ENCODE data around the gene HBM. TPM values are rescaled to one million over a fixed set of nuclear protein-coding genes. Genes with fewer than 3 reads are reported as not detected.

HBM gene
- total RNA-seq, 2 donors from 2014 or later: not detected

DNA sequence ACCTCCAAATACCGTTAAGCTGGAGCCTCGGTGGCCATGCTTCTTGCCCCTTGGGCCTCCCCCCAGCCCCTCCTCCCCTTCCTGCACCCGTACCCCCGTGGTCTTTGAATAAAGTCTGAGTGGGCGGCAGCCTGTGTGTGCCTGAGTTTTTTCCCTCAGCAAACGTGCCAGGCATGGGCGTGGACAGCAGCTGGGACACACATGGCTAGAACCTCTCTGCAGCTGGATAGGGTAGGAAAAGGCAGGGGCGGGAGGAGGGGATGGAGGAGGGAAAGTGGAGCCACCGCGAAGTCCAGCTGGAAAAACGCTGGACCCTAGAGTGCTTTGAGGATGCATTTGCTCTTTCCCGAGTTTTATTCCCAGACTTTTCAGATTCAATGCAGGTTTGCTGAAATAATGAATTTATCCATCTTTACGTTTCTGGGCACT lies 11.6 kb downstream of the HBM start:
- Histone ChIP-seq H3K27me3 (replicated peaks; ENCODE audit: insufficient read depth) (peaks cover 11% of the 10 kb centered on the region), H3K4me1 (replicated peaks) (peaks cover 10% of the 10 kb centered on the region), H3K36me3 (no peaks in the 10 kb centered on the region), H3K4me3 (no peak overlapping the region), H3K27ac (no peak overlapping the region), H3K9me3 (no peaks in the 10 kb centered on the region)
- no peak for DNase-seq (ENCODE audit: low spot score)
- 5% methylated on average over 13 of the region's 13 CpGs for WGBS
- intact Hi-C loops (cut with DNase I): loop anchor here (5.0 kb wide), 1 partner anchor 70 kb away; no protein-coding TSS in a partner anchor
- TF ChIP-seq POLR2A (IDR thresholded peaks at IDR 0.05): no peak
- no peak for TF ChIP-seq POLR2AphosphoS5 (IDR thresholded peaks at IDR 0.05)
- TF ChIP-seq, protein P1, sequence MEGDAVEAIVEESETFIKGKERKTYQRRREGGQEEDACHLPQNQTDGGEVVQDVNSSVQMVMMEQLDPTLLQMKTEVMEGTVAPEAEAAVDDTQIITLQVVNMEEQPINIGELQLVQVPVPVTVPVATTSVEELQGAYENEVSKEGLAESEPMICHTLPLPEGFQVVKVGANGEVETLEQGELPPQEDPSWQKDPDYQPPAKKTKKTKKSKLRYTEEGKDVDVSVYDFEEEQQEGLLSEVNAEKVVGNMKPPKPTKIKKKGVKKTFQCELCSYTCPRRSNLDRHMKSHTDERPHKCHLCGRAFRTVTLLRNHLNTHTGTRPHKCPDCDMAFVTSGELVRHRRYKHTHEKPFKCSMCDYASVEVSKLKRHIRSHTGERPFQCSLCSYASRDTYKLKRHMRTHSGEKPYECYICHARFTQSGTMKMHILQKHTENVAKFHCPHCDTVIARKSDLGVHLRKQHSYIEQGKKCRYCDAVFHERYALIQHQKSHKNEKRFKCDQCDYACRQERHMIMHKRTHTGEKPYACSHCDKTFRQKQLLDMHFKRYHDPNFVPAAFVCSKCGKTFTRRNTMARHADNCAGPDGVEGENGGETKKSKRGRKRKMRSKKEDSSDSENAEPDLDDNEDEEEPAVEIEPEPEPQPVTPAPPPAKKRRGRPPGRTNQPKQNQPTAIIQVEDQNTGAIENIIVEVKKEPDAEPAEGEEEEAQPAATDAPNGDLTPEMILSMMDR (IDR thresholded peaks at IDR 0.05): no peak

DNA sequence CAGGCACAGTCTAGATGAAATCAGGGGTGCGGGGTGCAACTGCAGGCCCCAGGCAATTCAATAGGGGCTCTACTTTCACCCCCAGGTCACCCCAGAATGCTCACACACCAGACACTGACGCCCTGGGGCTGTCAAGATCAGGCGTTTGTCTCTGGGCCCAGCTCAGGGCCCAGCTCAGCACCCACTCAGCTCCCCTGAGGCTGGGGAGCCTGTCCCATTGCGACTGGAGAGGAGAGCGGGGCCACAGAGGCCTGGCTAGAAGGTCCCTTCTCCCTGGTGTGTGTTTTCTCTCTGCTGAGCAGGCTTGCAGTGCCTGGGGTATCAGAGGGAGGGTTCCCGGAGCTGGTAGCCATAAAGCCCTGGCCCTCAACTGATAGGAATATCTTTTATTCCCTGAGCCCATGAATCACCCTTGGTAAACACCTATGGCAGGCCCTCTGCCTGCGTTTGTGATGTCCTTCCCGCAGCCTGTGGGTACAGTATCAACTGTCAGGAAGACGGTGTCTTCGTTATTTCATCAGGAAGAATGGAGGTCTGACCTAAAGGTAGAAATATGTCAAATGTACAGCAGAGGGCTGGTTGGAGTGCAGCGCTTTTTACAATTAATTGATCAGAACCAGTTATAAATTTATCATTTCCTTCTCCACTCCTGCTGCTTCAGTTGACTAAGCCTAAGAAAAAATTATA lies 12.3 kb downstream of the HBM start:
- Histone ChIP-seq H3K27me3 (replicated peaks; ENCODE audit: insufficient read depth) (peaks cover 11% of the 10 kb centered on the region), H3K27ac (no peak overlapping the region), H3K9me3 (no peaks in the 10 kb centered on the region), H3K36me3 (no peaks in the 10 kb centered on the region), H3K4me1 (replicated peaks) (peaks cover 10% of the 10 kb centered on the region), H3K4me3 (no peak overlapping the region)
- 55% methylated on average over 11 of the region's 11 CpGs for WGBS
- TF ChIP-seq, protein P1 (IDR thresholded peaks at IDR 0.05): no peak
- no peak for TF ChIP-seq POLR2AphosphoS5 (IDR thresholded peaks at IDR 0.05)
- no peak for TF ChIP-seq POLR2A (IDR thresholded peaks at IDR 0.05)
- intact Hi-C loops (cut with DNase I): loop anchor here (5.0 kb wide), 1 partner anchor 71 kb away; no protein-coding TSS in a partner anchor
- no peak for DNase-seq (ENCODE audit: low spot score)

DNA sequence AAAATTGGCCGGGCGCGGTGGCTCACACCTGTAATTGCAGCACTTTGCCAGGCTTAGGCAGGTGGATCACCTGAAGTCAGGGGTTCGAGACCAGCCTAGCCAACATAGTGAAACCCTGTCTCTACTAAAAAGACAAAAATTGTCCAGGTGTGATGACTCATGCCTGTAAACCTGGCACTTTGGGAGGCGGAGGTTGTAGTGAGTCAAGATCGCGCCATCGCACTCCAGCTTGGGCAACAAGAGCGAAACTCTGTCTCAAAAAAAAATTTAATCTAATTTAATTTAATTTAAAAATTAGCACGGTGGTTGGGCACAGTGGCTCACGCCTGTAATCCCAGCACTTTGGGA lies 12.9 kb downstream of the HBM start:
- Histone ChIP-seq H3K27ac (no peak overlapping the region), H3K4me3 (no peak overlapping the region), H3K27me3 (replicated peaks; ENCODE audit: insufficient read depth) (peaks cover 11% of the 10 kb centered on the region), H3K9me3 (no peaks in the 10 kb centered on the region), H3K4me1 (replicated peaks) (peaks cover 10% of the 10 kb centered on the region), H3K36me3 (no peaks in the 10 kb centered on the region)
- DNase-seq (ENCODE audit: low spot score): no peak
- intact Hi-C loops (cut with DNase I): loop anchor here (5.0 kb wide), 1 partner anchor 71 kb away; no protein-coding TSS in a partner anchor
- WGBS: 81% methylated on average over 11 of the region's 11 CpGs
- no peak for TF ChIP-seq POLR2AphosphoS5 (IDR thresholded peaks at IDR 0.05)
- TF ChIP-seq POLR2A (IDR thresholded peaks at IDR 0.05): no peak
- TF ChIP-seq, protein P1 (IDR thresholded peaks at IDR 0.05): no peak

DNA sequence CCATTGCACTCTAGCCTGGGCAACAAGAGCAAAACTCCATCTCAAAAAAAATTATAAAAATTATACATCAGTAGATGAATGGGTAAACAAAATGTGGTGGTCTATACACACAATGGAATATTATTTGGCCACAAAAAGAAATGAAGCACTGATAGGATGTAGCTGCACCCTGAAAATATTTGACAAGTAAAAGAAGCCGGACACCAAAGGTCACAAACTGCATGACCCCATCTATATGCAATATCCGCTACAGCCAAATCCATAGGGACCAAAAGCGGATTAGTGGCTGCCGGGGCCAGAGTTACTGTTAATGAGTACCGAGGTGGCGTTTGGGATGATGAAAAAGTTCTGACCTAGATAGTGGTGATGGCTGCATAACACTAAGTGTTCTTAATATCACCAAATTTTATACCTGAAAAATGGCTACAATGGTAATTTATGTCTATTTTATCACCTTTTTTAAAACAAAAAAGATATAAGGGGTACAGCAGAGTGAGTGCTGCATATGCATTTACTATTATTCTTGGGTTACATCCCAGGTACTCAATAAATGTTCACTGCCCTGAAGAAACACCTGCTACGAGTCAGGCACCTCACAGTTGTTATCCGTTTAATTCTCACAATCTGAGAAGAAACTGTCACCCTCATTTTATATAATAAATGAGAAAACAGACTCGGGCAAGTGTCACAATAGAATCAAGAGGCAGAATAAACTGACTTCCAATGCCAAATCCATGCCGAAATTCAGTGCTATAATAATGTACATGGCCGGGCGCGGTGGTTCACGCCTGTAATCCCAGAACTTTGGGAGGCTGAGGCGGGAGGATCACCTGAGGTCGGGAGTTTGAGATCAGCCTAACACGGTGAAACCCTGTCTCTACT lies 13.7 kb downstream of the HBM start:
- H3K4me3 ChIP-seq: no peak overlapping the region

DNA sequence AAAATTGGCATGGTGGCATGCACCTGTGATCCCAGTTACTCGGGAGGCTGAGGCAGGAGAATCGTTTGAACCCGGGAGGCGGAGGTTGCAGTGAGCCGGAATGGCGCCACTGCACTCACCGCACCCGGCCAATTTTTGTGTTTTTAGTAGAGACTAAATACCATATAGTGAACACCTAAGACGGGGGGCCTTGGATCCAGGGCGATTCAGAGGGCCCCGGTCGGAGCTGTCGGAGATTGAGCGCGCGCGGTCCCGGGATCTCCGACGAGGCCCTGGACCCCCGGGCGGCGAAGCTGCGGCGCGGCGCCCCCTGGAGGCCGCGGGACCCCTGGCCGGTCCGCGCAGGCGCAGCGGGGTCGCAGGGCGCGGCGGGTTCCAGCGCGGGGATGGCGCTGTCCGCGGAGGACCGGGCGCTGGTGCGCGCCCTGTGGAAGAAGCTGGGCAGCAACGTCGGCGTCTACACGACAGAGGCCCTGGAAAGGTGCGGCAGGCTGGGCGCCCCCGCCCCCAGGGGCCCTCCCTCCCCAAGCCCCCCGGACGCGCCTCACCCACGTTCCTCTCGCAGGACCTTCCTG lies 14.4 kb downstream of the HBM start, which contains the start of gene HBQ1:
HBQ1 (plus strand) TSS at position 359 of the 575 bp plus-strand sequence; CDS start at position 387, 28 bp downstream.
- Histone ChIP-seq H3K4me1 (replicated peaks) (peaks cover 10% of the 10 kb centered on the region), H3K27me3 (replicated peaks; ENCODE audit: insufficient read depth) (peaks cover 6% of the 10 kb centered on the region), H3K27ac (no peak within 1 kb of the TSS), H3K4me3 (peak within 1 kb of the TSS; percentile 1 to 19), H3K36me3 (no peaks in the 10 kb centered on the region), H3K9me3 (no peaks in the 10 kb centered on the region)
- WGBS: 9% methylated on average over 51 of the region's 59 CpGs
- no peak for DNase-seq (ENCODE audit: low spot score)
- TF ChIP-seq POLR2A (IDR thresholded peaks at IDR 0.05): no peak
- TF ChIP-seq POLR2AphosphoS5 (IDR thresholded peaks at IDR 0.05): no peak
- TF ChIP-seq, protein P1 (IDR thresholded peaks at IDR 0.05): peak in 1 of 4 experiments; percentile 27
- intact Hi-C loops (cut with DNase I): no loop called here

More for the DNA sequence above, 13.7 kb downstream of the HBM start:
- DNase-seq (ENCODE audit: low spot score): no peak
- Histone ChIP-seq H3K27me3 (replicated peaks; ENCODE audit: insufficient read depth) (peaks cover 11% of the 10 kb centered on the region), H3K36me3 (no peaks in the 10 kb centered on the region), H3K4me1 (replicated peaks) (peaks cover 10% of the 10 kb centered on the region), H3K9me3 (no peaks in the 10 kb centered on the region), H3K27ac (no peak overlapping the region)
- 73% methylated on average over 17 of the region's 17 CpGs for WGBS
- intact Hi-C loops (cut with DNase I): loop anchor here (5.0 kb wide), 1 partner anchor 72 kb away; no protein-coding TSS in a partner anchor
- TF ChIP-seq POLR2AphosphoS5 (IDR thresholded peaks at IDR 0.05): no peak
- TF ChIP-seq POLR2A (IDR thresholded peaks at IDR 0.05): no peak
